SU-DHL-6 (cell line): ENCODE measurements around the gene ADK.

Experiments used
- H2AFZ ChIP-seq: fragments of 200-600 bp; sonication (generic); 2 replicates; pipeline ENCODE4 v1.6.1; 2014; ENCODE audit warnings: low read depth, mild to moderate bottlenecking, moderate library complexity, mixed read lengths, antibody characterized with exemption, low read length; ENCODE audit not compliant: severe bottlenecking
- H3F3A ChIP-seq: fragments of 200-600 bp; shearing (Covaris generic); 2 replicates; pipeline ENCODE4 v1.6.0; 2016; ENCODE audit warnings: antibody characterized with exemption, mild to moderate bottlenecking; ENCODE audit not compliant: insufficient read depth
- H3K27ac ChIP-seq: fragments of 200-600 bp; sonication (generic); 2 replicates; pipeline ENCODE4 v1.5.1; 2016; ENCODE audit warnings: low read depth, mild to moderate bottlenecking, low read length, moderate library complexity, mixed read lengths
- H3K27me3 ChIP-seq: fragments of 200-600 bp; sonication (generic), shearing (Covaris generic); 2 replicates; pipeline ENCODE4 v1.6.0; 2014; ENCODE audit warnings: mild to moderate bottlenecking, low read length
- H3K36me3 ChIP-seq: fragments of 200-600 bp; sonication (generic); 2 replicates; pipeline ENCODE4 v1.6.1; 2014; ENCODE audit warnings: mild to moderate bottlenecking, low read length, mixed read lengths
- H3K4me2 ChIP-seq: fragments of 300-600, 200-600 bp; shearing (Covaris generic), sonication (generic); 2 replicates; pipeline ENCODE4 v1.6.0; 2014; ENCODE audit warnings: low read length, low read depth, mild to moderate bottlenecking; ENCODE audit not compliant: poor library complexity, severe bottlenecking
- H3K4me3 ChIP-seq: fragments of 200-600 bp; sonication (generic); 2 replicates; pipeline ENCODE4 v1.5.1; 2014; ENCODE audit warnings: antibody characterized with exemption, low read length, mild to moderate bottlenecking, mixed read lengths; ENCODE audit not compliant: insufficient read depth, poor library complexity, severe bottlenecking
- H3K79me2 ChIP-seq: fragments of 200-600 bp; sonication (generic); 2 replicates; pipeline ENCODE4 v1.6.1; 2014; ENCODE audit warnings: mild to moderate bottlenecking, low read length, moderate library complexity; ENCODE audit not compliant: insufficient read depth
- H3K9ac ChIP-seq: fragments of 200-600 bp; sonication (generic); 2 replicates; pipeline ENCODE4 v1.7.0; 2014; ENCODE audit warnings: mild to moderate bottlenecking, low read length
- H3K9me2 ChIP-seq: fragments of 200-600 bp; sonication (generic); replicated peaks from 2 replicates; pipeline ENCODE4 v1.6.1; 2014; ENCODE audit warnings: low read length; ENCODE audit not compliant: insufficient read depth
- H3K9me3 ChIP-seq: fragments of 200-600 bp; sonication (generic); 2 replicates; pipeline ENCODE4 v1.6.1; 2014; ENCODE audit warnings: low read length, mixed read lengths; ENCODE audit not compliant: insufficient read depth
- H4K20me1 ChIP-seq: fragments of 200-600 bp; sonication (generic); 2 replicates; pipeline ENCODE4 v1.6.1; 2014; ENCODE audit warnings: low read depth, mild to moderate bottlenecking, antibody characterized with exemption, low read length, moderate library complexity, mixed read lengths
- EZH2phosphoT487 ChIP-seq: fragments of 200-600 bp; sonication (generic), shearing (Covaris generic); conservative IDR thresholded peaks from 2 replicates; pipeline ENCODE4 v1.6.1; 2018; ENCODE audit warnings: mild to moderate bottlenecking, antibody characterized with exemption, low read length, moderate library complexity, mixed read lengths
- TF ChIP-seq, protein P1 (sequence below): fragments of 200-600 bp; sonication (generic); IDR thresholded peaks from one replicate; pipeline ENCODE4 v1.5.1; 2017; ENCODE audit warnings: antibody characterized with exemption, mild to moderate bottlenecking, low read length, moderate library complexity; ENCODE audit not compliant: insufficient read depth, poor library complexity, severe bottlenecking

ADK gene

DNA sequence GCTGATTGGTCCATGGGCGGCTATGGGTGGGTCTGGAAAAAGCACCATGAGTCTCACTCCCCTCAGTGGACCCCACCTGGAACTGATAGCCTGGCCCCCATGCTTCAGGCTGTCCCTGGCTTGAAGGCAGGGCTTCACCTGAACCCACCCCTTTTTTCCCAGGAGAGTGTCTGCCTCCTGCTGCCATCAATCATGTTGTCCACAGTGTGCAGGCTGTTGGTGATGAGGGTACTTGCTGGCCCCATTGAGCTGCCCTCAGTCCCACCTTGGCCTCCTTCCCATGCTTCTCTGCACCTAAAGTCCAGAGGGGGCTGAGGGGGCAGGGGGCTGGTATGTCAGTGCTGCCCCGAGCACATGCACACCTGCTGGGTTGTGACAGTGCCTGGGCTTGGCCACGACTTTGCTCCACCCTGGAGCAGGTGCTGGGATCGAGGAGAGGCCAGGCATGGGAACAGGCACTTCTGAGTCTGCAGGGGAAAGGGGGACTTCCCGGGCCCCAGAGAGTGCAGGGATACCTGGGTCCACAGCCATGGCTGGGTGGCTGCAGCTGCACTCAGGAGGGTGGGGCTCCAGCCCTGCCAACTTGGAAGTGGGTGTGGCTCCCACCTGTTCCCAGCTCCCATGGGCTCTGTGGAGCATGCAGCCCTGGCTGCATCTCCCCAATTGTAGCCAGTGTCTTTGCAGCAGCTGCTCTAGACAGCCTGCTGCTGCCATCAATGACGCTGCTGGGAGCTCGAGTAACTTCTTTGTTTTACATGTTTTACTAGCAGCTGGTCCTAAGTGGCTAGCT, 56.9 kb downstream of the ADK start:
- no peaks in the 10 kb centered on the region; the same call in 1 of the 2 replicates for H3F3A ChIP-seq
- H3K9me2 ChIP-seq, result no peaks in the 10 kb centered on the region
- no peak overlapping the region for H3K4me2 ChIP-seq
- H3K27me3 ChIP-seq, result no peaks in the 10 kb centered on the region
- H3K36me3 ChIP-seq, result no peaks in the 10 kb centered on the region; the same call in 1 of the 2 replicates
- no peak overlapping the region for H3K4me3 ChIP-seq
- H3K27ac ChIP-seq, result no peak overlapping the region
- H3K79me2 ChIP-seq, result peaks cover 3% of the 10 kb centered on the region; the same call in 1 of the 2 replicates
- H4K20me1 ChIP-seq, result no peaks in the 10 kb centered on the region
- H2AFZ ChIP-seq, result no peak overlapping the region
- no peak for TF ChIP-seq EZH2phosphoT487
- TF ChIP-seq, protein P1, sequence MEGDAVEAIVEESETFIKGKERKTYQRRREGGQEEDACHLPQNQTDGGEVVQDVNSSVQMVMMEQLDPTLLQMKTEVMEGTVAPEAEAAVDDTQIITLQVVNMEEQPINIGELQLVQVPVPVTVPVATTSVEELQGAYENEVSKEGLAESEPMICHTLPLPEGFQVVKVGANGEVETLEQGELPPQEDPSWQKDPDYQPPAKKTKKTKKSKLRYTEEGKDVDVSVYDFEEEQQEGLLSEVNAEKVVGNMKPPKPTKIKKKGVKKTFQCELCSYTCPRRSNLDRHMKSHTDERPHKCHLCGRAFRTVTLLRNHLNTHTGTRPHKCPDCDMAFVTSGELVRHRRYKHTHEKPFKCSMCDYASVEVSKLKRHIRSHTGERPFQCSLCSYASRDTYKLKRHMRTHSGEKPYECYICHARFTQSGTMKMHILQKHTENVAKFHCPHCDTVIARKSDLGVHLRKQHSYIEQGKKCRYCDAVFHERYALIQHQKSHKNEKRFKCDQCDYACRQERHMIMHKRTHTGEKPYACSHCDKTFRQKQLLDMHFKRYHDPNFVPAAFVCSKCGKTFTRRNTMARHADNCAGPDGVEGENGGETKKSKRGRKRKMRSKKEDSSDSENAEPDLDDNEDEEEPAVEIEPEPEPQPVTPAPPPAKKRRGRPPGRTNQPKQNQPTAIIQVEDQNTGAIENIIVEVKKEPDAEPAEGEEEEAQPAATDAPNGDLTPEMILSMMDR, result no peak
- no peak overlapping the region for H3K9ac ChIP-seq
- no peaks in the 10 kb centered on the region for H3K9me3 ChIP-seq

DNA sequence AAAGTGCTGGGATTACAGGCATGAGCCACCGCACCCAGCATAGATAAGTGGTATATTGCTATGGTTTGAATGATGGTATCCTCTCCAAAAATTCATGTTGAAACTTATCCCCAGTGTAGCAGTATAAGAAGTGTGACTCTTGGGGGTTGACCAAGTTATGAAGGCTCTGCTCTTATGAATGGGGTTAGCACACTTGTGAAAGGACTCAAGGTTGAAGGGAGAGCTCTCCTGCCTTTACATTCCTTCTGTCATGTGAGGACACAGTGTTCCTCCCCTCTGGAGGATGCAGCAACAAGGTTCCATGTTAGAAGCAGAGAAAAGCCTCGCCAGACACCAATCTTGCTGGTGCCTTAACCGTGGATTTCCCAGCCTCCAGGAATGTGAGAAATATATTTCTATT, 58.0 kb downstream of the ADK start:
- no peaks in the 10 kb centered on the region for H3K27me3 ChIP-seq
- no peaks in the 10 kb centered on the region; the same call in 1 of the 2 replicates for H3F3A ChIP-seq
- no peak overlapping the region for H3K4me2 ChIP-seq
- no peaks in the 10 kb centered on the region; the same call in 1 of the 2 replicates for H3K36me3 ChIP-seq
- H3K27ac ChIP-seq, result no peak overlapping the region
- H4K20me1 ChIP-seq, result no peaks in the 10 kb centered on the region
- no peak overlapping the region for H3K9ac ChIP-seq
- H2AFZ ChIP-seq, result no peak overlapping the region
- no peak for TF ChIP-seq EZH2phosphoT487
- TF ChIP-seq, protein P1, result no peak
- no peaks in the 10 kb centered on the region for H3K9me3 ChIP-seq
- no peak overlapping the region for H3K4me3 ChIP-seq
- no peaks in the 10 kb centered on the region for H3K9me2 ChIP-seq
- peaks cover 12% of the 10 kb centered on the region for H3K79me2 ChIP-seq

DNA sequence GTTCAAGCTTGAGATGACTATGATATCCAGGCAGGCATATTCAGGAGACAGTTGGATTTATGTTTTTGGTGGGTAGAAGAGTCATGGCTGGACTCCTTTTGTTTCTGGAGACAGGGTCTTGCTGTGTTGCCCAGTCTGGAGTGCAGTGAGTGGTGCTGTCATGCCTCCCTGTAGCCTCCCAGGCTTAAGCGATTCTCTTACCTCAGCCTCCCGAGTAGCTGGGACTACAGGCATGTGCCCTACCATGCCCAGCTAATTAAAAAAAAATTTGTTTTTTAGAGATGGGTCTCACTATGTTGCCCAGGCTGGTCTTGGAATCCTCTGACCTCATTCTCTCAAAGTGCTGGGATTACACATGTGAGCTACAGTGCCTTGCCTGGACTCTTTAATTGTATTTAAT, 62.0 kb downstream of the ADK start:
- H3K36me3 ChIP-seq, result no peaks in the 10 kb centered on the region; the same call in 1 of the 2 replicates
- no peaks in the 10 kb centered on the region for H3F3A ChIP-seq
- H3K9ac ChIP-seq, result no peak overlapping the region
- no peaks in the 10 kb centered on the region for H3K27me3 ChIP-seq
- H3K79me2 ChIP-seq, result peaks cover 17% of the 10 kb centered on the region; the same call in 1 of the 2 replicates
- H3K9me2 ChIP-seq, result no peaks in the 10 kb centered on the region
- H2AFZ ChIP-seq, result no peak overlapping the region
- no peaks in the 10 kb centered on the region for H3K9me3 ChIP-seq
- TF ChIP-seq EZH2phosphoT487, result no peak
- TF ChIP-seq, protein P1, result no peak
- no peak overlapping the region for H3K4me2 ChIP-seq
- H4K20me1 ChIP-seq, result no peaks in the 10 kb centered on the region
- H3K27ac ChIP-seq, result no peak overlapping the region
- no peak overlapping the region for H3K4me3 ChIP-seq
